HS-5 (cell line): ENCODE measurements around the gene HSDL1.

Experiments
- DNase-seq: peaks from one replicate; pipeline ENCODE4 v3.0.0-alpha.2; 2012; ENCODE audit warnings: low read depth

HSDL1 gene

GRCh38 chr16:84107921-84108320, 37.1 kb downstream of the HSDL1 start:
- DNase-seq: no peak

GRCh38 chr16:84105948-84106740, 38.8 kb downstream of the HSDL1 start:
- no peak for DNase-seq

GRCh38 chr16:84105301-84105815, 39.6 kb downstream of the HSDL1 start:
- no peak for DNase-seq

GRCh38 chr16:84104231-84104630, 40.7 kb downstream of the HSDL1 start:
- no peak for DNase-seq

GRCh38 chr16:84103678-84104077, 41.3 kb downstream of the HSDL1 start:
- DNase-seq: no peak

GRCh38 chr16:84098939-84099338, 46.0 kb downstream of the HSDL1 start:
- DNase-seq: no peak

- no peak for DNase-seq
These were observed 48.5 kb downstream of the HSDL1 start for GRCh38 chr16:84096447-84097005.

GRCh38 chr16:84095466-84095865, 49.5 kb downstream of the HSDL1 start:
- no peak for DNase-seq

- no peak for DNase-seq
These were observed 51.1 kb downstream of the HSDL1 start for GRCh38 chr16:84093879-84094270.

- DNase-seq: no peak
These were observed 51.7 kb downstream of the HSDL1 start for GRCh38 chr16:84093120-84093878.

- no peak for DNase-seq
These were observed 53.5 kb downstream of the HSDL1 start for GRCh38 chr16:84091460-84091859.

- no peak for DNase-seq
These were observed 54.8 kb downstream of the HSDL1 start for GRCh38 chr16:84090211-84090610.

- no peak for DNase-seq
These were observed 56.1 kb downstream of the HSDL1 start for GRCh38 chr16:84088695-84089395.

GRCh38 chr16:84087466-84088151, 57.4 kb downstream of the HSDL1 start:
- no peak for DNase-seq

GRCh38 chr16:84087001-84087400, 58.0 kb downstream of the HSDL1 start:
- DNase-seq: no peak

- no peak for DNase-seq
These were observed 58.6 kb downstream of the HSDL1 start for GRCh38 chr16:84086341-84086740.

GRCh38 chr16:84085773-84086172, 59.2 kb downstream of the HSDL1 start:
- DNase-seq: no peak

GRCh38 chr16:84085271-84085667, 59.7 kb downstream of the HSDL1 start:
- DNase-seq: no peak

- no peak for DNase-seq
These were observed 60.3 kb downstream of the HSDL1 start for GRCh38 chr16:84084570-84085270.

- no peak for DNase-seq
These were observed 62.0 kb downstream of the HSDL1 start for GRCh38 chr16:84082835-84083569.
